HL-60 (cell line): ENCODE results near the gene RTN4IP1.

Source experiments
- CTCF ChIP-seq: IDR thresholded peaks from one replicate; pipeline ENCODE4 v1.5.1; 2011; ENCODE audit warnings: low read length, control low read depth, inconsistent platforms; ENCODE audit not compliant: insufficient read depth
- POLR2AphosphoS5 ChIP-seq: IDR thresholded peaks from 2 replicates; pipeline ENCODE4 v1.6.1; 2012; ENCODE audit warnings: low read depth
- REST ChIP-seq: IDR thresholded peaks from 2 replicates; pipeline ENCODE4 v1.6.1; 2012; ENCODE audit warnings: low read depth; ENCODE audit not compliant: insufficient replicate concordance
- SPI1 ChIP-seq: IDR thresholded peaks from 2 replicates; pipeline ENCODE4 v1.6.1; 2012; ENCODE audit warnings: low read depth, mild to moderate bottlenecking, borderline replicate concordance

GRCh38 chr6:106530026-106530425, 99.3 kb downstream of the RTN4IP1 start:
- TF ChIP-seq CTCF (no peak), POLR2AphosphoS5 (no peak), REST (no peak), SPI1 (no peak)
